Activated CD8-positive, alpha-beta memory T cell treated with anti-CD3 and anti-CD28 coated beads, Interleukin-2, amount 50 U/mL, for 24 hours (primary cell): Measurements from ENCODE around the gene SERPIND1.

ENCODE experiments used
- DNase-seq: peaks from one replicate; pipeline ENCODE4 v3.0.0-alpha.2; 2020; ENCODE audit errors: extremely low read depth

Gene SERPIND1

DNA sequence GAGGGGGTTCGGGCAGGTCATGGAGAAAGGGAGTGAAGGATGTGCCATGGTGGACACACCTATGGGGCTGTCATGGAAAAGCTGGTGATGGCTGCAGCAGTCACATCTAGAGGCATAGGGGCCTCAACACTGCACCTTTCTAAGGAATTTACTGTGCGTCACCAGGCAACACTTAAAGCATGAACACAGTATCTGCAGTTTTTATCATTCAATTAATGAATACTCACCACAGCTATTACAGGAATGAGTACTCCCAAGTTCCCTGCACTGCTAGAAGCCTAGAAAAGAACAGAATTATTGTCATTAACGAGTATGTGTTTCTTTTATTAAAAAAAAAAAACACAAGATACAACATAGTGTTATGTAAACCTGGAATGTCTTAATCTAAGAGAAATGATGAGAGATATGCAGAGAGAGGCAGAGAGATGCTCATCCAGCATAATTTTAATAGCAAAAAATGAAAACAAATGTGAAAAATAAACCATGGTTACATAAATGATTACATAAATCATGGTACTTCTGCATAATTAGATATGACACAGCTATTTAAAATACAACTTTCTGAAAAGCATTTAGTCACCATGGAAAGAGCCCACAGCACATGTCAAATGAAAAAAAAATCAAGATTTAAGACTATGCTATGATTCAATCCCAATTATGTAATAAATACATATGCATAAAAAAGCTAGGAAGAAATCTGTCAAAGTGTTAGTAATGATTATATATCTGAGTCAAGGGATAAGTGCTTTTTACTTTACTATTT lies 19.2 kb downstream of the SERPIND1 start:
- no peak for DNase-seq

- DNase-seq: no peak
Measured at GRCh38 chr22:20793748-20794649, 20.1 kb downstream of the SERPIND1 start.

- no peak for DNase-seq
Measured at GRCh38 chr22:20794650-20795413, 20.9 kb downstream of the SERPIND1 start.

- no peak for DNase-seq
Measured at GRCh38 chr22:20796731-20797130, 22.8 kb downstream of the SERPIND1 start.

- no peak for DNase-seq
Measured at GRCh38 chr22:20798218-20798617, 24.3 kb downstream of the SERPIND1 start.

- DNase-seq: no peak
Measured at GRCh38 chr22:20798974-20799373, 25.1 kb downstream of the SERPIND1 start.

GRCh38 chr22:20799449-20799848 lies 25.5 kb downstream of the SERPIND1 start:
- no peak for DNase-seq

- no peak for DNase-seq
Measured at GRCh38 chr22:20802452-20802851, 28.5 kb downstream of the SERPIND1 start.

GRCh38 chr22:20802922-20803553 lies 29.1 kb downstream of the SERPIND1 start:
- no peak for DNase-seq

DNA sequence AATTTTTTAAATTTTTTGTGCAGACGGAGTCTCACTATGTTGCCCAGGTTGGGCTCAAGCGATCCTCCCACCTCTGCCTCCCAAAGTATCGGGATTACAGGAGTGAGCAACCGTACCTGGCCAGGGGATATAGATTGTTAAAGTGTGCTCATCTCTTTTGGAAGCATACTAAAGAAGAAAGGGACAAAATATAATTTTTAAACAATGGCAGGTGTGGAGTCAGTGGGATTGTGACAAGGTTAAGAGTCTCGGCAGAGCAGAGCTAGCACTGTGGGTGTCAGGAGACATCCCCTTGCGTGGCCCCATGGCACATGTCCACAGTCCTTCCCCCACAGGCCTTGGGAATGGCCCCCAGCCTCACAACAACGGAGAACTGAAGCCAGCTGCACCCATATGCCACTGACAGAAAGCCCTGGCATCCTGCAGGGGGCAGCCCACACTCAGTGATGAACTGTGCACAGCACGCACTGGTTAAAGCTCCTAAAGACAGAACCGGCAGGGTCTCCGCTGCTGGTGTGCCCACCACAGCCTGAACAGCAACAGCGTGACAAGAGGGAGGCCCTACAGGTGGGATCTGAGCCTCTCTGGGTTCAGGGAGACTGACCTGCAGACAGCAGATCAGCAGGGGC lies 29.9 kb downstream of the SERPIND1 start:
- no peak for DNase-seq

DNA sequence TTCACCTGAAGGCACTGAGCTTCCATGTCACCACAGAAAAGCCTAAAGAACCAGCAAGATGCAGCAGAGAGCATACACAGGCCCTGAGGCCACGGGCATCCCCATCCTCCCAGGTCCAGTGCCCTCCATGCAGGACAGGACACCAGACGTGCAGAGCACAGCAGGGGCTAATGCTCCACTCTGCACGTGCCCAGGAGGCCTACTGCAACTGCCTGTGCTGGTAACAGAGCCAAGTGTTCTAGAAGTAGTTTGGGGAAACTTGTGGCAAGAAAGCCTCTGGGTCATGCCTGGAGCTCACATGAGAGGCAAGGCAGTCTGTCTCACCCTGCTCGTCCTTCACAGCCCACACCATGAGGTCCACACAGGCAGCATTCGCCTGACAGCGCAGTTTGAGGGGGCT lies 30.7 kb downstream of the SERPIND1 start:
- no peak for DNase-seq

- no peak for DNase-seq
Measured at GRCh38 chr22:20805972-20806471, 32.1 kb downstream of the SERPIND1 start.

DNA sequence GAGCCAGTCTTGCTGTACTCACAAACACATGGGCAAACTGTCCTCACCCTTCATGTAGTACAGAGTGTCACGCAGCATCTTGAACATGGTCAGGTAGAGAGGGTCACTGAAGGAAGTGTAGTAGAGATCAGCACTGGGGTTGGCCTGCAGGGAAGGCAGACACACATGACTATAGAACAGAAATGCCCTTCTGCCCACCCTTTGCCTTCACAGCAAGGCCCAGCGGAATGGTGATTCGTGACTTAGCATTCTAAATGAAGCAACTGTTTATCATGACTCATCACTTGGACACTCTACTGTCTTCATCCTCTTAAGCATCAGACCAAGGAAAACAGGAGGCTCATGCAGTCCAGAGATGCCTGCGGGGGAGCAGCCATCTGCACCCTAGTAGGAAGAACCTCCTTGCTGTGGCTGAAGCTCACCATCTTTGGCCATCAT lies 33.4 kb downstream of the SERPIND1 start:
- DNase-seq: no peak

DNA sequence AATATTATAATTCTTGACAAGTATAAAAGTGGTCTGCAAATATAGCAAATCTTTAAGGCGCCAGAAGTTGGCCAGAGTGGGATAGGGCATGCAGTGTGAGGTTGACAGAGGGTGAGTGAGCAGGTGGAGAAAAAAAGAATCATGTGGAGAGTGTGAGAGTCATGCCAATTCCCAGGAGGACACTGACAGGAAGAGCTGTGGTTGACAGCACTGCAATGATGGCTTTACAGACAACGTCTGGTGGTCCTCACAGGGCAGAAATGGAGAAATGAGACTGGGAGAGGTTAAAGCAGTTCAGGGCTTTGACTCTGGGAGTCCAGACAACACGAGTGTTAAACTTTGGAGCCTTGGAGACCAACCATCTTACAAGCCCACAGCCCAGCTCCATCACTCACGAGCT lies 34.9 kb downstream of the SERPIND1 start:
- no peak for DNase-seq

DNA sequence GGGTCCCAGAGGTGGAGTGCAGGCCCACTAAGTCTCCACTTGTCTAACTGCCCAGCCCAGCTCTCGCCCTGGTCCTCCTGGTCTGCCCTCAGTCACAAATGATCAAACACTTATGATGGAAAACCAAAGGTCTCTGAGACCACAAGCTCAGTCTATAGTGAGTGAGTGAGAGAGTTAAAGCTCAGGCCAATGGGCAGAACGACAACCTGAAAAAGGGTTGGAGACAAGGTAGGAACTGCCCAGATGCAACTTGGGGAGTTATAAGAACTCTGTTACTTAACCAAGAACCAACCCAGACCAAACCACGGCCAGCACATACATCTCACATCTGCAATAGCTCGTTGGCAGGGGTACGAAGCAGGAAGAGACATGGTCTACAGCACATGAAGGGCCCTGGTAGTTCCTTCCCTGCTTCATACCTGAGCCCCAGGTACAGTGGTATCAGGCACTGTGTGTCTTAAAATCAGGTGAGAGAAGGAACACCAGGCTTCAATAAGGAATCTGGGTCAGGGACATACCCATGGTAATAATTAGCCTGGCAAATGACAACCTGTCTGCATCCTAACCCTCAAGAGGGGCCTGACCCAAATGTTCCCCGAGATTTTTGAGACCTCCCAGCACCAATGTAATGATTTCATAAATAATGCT lies 35.7 kb downstream of the SERPIND1 start:
- DNase-seq: no peak

- DNase-seq: no peak
Measured at GRCh38 chr22:20810645-20811044, 36.7 kb downstream of the SERPIND1 start.

DNA sequence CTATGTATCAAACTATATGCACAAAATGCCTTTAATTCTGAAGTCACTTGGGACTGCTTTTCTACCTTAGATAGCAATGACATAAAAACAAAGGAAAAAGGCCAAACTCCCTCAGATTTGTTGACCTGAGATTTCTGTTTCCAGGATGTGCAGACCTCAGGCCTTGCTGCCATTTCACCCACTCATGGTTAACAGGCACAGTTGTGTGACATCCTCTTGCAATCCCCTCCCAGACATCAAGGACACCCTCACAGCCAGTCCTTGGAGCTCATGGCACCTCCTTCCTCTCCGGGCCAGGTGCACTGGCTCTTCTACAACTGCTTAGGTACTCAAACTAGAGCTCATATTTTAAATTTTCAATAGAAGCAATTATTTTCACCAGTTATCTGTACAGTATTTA lies 37.3 kb downstream of the SERPIND1 start:
- DNase-seq: no peak

DNA sequence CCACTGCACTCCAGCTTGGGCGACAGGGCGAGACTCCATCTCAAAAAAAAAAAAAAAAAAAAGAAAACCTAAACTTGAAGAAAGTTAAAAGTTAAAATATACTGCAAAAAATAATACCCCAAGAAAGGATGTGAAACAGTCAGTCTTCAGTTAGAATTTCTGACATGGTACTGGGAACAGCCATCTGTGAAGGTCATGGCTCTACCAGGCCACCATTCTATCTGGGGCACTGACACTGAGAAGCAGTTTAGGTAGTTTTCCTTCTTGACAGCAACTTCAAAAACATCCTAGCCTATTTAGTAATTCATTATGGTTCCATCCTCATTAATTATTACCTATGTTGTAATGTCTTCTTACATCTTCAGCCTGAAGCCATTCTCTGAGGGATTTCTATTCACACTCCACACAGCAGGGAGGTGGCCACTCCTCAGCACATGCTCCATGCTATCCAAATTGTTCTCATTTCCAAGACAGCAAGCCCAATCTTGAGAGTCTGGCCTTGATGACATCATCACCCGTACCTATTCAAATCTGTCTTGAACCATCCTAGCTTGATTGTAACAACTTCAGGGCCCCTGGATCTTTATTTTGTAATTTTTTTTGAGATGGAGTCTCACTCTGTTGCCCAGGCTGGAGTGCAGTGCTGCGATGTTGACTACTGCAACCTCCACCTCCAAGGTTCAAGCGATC lies 38.2 kb downstream of the SERPIND1 start:
- DNase-seq: no peak

DNA sequence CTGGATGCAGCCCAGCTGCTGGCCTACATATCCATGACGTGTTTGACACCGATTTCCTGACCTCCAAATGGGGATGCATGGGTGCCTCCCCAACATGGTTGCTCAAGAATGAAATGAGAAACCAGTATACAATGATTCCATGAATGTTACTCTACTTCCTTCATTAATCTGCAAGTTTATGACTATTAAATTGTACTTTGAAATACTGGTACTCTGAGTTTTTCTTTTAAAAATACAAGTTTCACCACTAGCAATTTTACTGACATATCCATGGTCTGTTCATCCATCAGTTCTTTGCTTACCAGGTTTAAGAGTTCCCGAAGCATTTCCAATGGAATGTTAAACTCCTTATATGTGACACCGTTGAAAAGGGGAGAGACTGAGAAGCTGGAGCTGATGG lies 39.1 kb downstream of the SERPIND1 start:
- DNase-seq: no peak
